Stimulated activated CD8-positive, alpha-beta memory T cell treated with anti-CD3 and anti-CD28 coated beads, Interleukin-7, amount 100 ng/mL, for 24 hours (primary cell): Measurements from ENCODE around the gene ID2.
A peak's percentile ranks its signal among the peaks of the same experiment; 100 is the strongest.

ENCODE experiments used
- DNase-seq: peaks from one replicate; pipeline ENCODE4 v3.0.0-alpha.2; 2020; ENCODE audit warnings: low read depth

The ID2 gene

GRCh38 chr2:8670580-8670979 is 11.3 kb upstream of the ID2 start:
- no peak for DNase-seq

- no peak for DNase-seq
Observed at GRCh38 chr2:8671176-8671575, 10.7 kb upstream of the ID2 start.

- DNase-seq, result no peak
Observed at GRCh38 chr2:8671802-8672201, 10.1 kb upstream of the ID2 start.

GRCh38 chr2:8672940-8673339 is 8.9 kb upstream of the ID2 start:
- no peak for DNase-seq

GRCh38 chr2:8673381-8673780 is 8.5 kb upstream of the ID2 start:
- no peak for DNase-seq

GRCh38 chr2:8674420-8675009 is 7.3 kb upstream of the ID2 start:
- no peak for DNase-seq

GRCh38 chr2:8675543-8675942 is 6.3 kb upstream of the ID2 start:
- no peak for DNase-seq

GRCh38 chr2:8676191-8676920 is 5.5 kb upstream of the ID2 start:
- no peak for DNase-seq

GRCh38 chr2:8676921-8677645 is 4.8 kb upstream of the ID2 start:
- no peak for DNase-seq

- no peak for DNase-seq
Observed at GRCh38 chr2:8677646-8678592, 3.9 kb upstream of the ID2 start.

GRCh38 chr2:8678731-8679566 is 2.9 kb upstream of the ID2 start:
- peak; percentile 59 for DNase-seq

- no peak for DNase-seq
Observed at GRCh38 chr2:8679567-8679826, 2.4 kb upstream of the ID2 start.

GRCh38 chr2:8679827-8680731 is 1.8 kb upstream of the ID2 start:
- no peak for DNase-seq

- peak; percentile 68 for DNase-seq
Observed at GRCh38 chr2:8680822-8681760, 765 bp upstream of the ID2 start.

GRCh38 chr2:8682719-8683667 is 1.1 kb downstream of the ID2 start:
- DNase-seq, result no peak

- DNase-seq, result no peak
Observed at GRCh38 chr2:8684540-8684877, 2.7 kb downstream of the ID2 start.

- no peak for DNase-seq
Observed at GRCh38 chr2:8684878-8685696, 3.2 kb downstream of the ID2 start.
